ENCODE results near the gene HAND1. TPM values are rescaled to one million over a fixed set of nuclear protein-coding genes. Genes with fewer than 3 reads are reported as not detected.

The HAND1 gene
- total RNA-seq, 4 donors from 2014 or later = 6.7 to 8.0 (median 7.4) TPM

GRCh38 chr5:154477382-154478223 is 424 bp downstream of the HAND1 start:
- H3K4me3 ChIP-seq = peak overlapping the region; percentile 25 to 51 (median 34)
- intact Hi-C loops (cut with DNase I; ENCODE audit: low total_unique reads) = loop anchor here (10.0 kb wide), 1 partner anchor 47 kb away; no protein-coding TSS in a partner anchor
- 12% methylated on average over 68 of the region's 68 CpGs; no CpG with 5 or more reads in 1 of the 2 donors for WGBS, 2 donors (ENCODE audit: low coverage in 1 of 2)
- peaks cover 100% of the 10 kb centered on the region for H3K27me3 ChIP-seq
- DNase-seq = no peak
- TF ChIP-seq EP300 (IDR thresholded peaks at IDR 0.05; ENCODE audit: low read depth) (no peak), POLR2AphosphoS5 (IDR thresholded peaks at IDR 0.05) (peak in 1 of 3 donors; percentile 81)
- in situ Hi-C loops (cut with MboI; ENCODE audit: low pct_ligation_motif_present in 1 of 4, low pct_unique_long_range_greater_than_20kb in 1 of 4, low sequenced_read_pairs in 3 of 4) = no loop called here
- no peaks in the 10 kb centered on the region for H3K9me3 ChIP-seq
- H3K4me1 ChIP-seq = peaks cover 3 to 60% (median 41%) of the 10 kb centered on the region in 4 donors
- H3K36me3 ChIP-seq = no peaks in the 10 kb centered on the region
- H3K27ac ChIP-seq = peak overlapping the region; percentile 56 to 91 (median 80)

DNA sequence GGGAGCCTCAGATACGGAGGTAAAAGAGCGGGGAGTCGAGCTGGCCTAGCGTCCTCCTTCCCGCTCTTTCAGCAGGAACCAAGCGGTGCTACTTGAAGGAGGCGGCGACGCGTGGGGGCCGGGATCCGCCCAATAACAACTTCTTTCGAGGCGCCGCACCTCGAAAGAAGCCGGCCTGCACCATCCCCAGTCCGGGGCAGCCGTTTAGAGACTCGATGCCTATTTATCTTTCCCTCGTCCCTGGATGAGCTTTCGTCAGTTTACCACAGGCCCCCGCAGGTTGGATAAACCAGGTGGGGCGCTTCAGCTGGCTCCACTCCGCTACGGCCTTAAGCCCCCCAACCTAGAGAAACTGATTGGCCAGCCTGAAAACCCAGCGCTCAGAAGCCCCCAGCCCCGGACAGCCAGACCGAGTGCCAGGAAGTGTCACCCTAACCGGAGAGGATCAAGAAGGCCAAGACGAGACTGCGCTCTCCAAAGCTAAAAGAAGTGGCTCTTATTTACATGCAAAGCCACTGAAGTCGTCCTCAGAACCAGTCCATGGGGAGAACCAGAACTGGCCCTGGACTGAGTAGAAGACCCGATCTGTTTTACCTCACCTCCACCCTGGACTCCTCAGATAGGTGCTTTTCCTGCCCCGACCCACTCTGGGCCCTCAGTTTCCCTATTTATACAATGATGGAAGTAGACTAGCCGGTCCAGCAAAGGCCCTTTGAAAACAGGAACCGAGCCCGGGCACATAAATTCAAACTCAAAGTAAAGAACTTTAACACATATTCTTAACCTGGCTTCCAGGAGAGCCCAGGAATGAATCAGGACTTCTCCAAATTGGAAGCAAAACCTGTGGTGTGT is 1.4 kb downstream of the HAND1 start:
- TF ChIP-seq POLR2AphosphoS5 (IDR thresholded peaks at IDR 0.05) = no peak
- no peak for TF ChIP-seq POLR2A (IDR thresholded peaks at IDR 0.05)
- TF ChIP-seq, protein P1, sequence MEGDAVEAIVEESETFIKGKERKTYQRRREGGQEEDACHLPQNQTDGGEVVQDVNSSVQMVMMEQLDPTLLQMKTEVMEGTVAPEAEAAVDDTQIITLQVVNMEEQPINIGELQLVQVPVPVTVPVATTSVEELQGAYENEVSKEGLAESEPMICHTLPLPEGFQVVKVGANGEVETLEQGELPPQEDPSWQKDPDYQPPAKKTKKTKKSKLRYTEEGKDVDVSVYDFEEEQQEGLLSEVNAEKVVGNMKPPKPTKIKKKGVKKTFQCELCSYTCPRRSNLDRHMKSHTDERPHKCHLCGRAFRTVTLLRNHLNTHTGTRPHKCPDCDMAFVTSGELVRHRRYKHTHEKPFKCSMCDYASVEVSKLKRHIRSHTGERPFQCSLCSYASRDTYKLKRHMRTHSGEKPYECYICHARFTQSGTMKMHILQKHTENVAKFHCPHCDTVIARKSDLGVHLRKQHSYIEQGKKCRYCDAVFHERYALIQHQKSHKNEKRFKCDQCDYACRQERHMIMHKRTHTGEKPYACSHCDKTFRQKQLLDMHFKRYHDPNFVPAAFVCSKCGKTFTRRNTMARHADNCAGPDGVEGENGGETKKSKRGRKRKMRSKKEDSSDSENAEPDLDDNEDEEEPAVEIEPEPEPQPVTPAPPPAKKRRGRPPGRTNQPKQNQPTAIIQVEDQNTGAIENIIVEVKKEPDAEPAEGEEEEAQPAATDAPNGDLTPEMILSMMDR (IDR thresholded peaks at IDR 0.05) = no peak
- no peak for TF ChIP-seq EP300 (IDR thresholded peaks at IDR 0.05; ENCODE audit: low read depth)
- no peak for DNase-seq
- H3K9me3 ChIP-seq = no peaks in the 10 kb centered on the region
- in situ Hi-C loops (cut with MboI; ENCODE audit: low pct_ligation_motif_present in 1 of 4, low pct_unique_long_range_greater_than_20kb in 1 of 4, low sequenced_read_pairs in 3 of 4) (no loop called here), intact Hi-C loops (cut with DNase I; ENCODE audit: low total_unique reads) (loop anchor here (10.0 kb wide), 1 partner anchor 48 kb away; no protein-coding TSS in a partner anchor)
- peaks cover 100% of the 10 kb centered on the region for H3K27me3 ChIP-seq
- peak overlapping the region; percentile 51 to 91 (median 80) for H3K27ac ChIP-seq
- peak overlapping the region; percentile 25 to 51 (median 34) for H3K4me3 ChIP-seq
- no peaks in the 10 kb centered on the region for H3K36me3 ChIP-seq
- peaks cover 3 to 57% (median 39%) of the 10 kb centered on the region in 4 donors for H3K4me1 ChIP-seq
- WGBS, 2 donors (ENCODE audit: low coverage in 1 of 2) = 3 to 6% methylated on average over 5 to 38 of the region's 38 CpGs

DNA sequence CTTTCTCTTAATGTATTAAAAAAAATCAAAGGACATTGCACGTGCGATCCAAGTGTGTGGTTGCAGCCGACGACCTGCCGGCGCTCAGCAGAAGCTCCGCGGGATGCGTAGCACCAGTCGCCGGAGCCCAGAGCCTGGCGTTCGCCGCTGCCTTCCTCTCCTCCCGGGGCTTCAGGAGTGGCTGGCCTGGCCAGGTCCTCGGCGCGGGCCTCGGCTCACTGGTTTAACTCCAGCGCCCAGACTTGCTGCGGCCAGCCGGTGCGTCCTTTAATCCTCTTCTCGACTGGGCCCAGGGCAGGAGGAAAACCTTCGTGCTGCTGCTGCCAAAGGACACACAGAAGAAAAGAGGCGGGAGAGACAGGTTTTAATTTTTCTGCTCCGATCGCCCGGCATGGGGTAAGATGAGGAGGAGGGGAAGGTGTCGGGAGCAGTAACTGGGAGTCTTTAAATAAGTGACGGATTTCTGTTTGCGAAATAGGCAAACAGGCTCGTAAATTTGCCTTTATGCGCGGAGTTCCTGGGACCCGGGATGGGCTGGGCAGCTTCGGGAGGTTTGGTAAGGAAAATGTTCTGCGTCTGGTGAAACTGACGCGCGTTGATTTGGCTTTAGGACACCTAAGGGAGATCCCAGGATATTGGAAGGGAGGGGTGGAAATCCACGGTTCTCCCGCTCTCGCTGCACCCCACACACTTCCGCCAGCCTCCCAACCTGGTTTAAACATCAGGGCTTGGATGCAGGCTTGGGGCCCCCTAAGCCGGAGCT is 2.3 kb downstream of the HAND1 start:
- no peaks in the 10 kb centered on the region for H3K36me3 ChIP-seq
- peak overlapping the region; percentile 51 to 91 (median 80) for H3K27ac ChIP-seq
- TF ChIP-seq POLR2AphosphoS5 (IDR thresholded peaks at IDR 0.05) (no peak), EP300 (IDR thresholded peaks at IDR 0.05; ENCODE audit: low read depth) (no peak)
- TF ChIP-seq, protein P1 (IDR thresholded peaks at IDR 0.05) = no peak
- no peak for DNase-seq
- intact Hi-C loops (cut with DNase I; ENCODE audit: low total_unique reads) (loop anchor here (10.0 kb wide), 1 partner anchor 49 kb away; no protein-coding TSS in a partner anchor), in situ Hi-C loops (cut with MboI; ENCODE audit: low pct_ligation_motif_present in 1 of 4, low pct_unique_long_range_greater_than_20kb in 1 of 4, low sequenced_read_pairs in 3 of 4) (no loop called here)
- H3K4me1 ChIP-seq = peaks cover 3 to 59% (median 39%) of the 10 kb centered on the region in 4 donors
- no peaks in the 10 kb centered on the region for H3K9me3 ChIP-seq
- peak overlapping the region; percentile 25 to 51 (median 34) for H3K4me3 ChIP-seq
- peaks cover 100% of the 10 kb centered on the region for H3K27me3 ChIP-seq
- 5% methylated on average over 17 to 46 of the region's 46 CpGs for WGBS, 2 donors (ENCODE audit: low coverage in 1 of 2)

Data from transverse colon (tissue), 4 donors.